ENCODE measurements around the gene PPP3CA.

DNA sequence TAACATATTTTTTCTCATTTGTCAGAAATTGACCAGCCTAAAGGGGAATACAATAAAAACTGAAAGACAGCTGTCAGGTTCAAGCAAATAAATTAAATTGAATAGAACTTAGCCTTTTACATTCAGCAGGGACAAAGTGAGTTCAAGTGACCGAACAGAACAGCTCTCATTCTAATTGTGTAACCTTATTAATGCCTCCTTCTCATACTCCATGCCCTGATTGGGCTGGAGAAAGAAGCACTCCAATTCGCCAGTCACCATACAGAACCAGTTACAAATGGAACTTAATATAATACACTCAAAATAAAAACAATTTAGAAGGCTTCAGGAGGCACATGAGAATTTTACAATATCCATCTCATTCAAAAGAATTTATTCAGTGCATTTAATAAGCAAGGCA lies 8.0 kb downstream of the PPP3CA start:
- no peak for TF ChIP-seq POLR2AphosphoS5 (IDR thresholded peaks at IDR 0.05; ENCODE audit: low read depth, low read length)
- no peak for TF ChIP-seq POLR2A (IDR thresholded peaks at IDR 0.05; ENCODE audit: low read depth, low read length)
- no peak for TF ChIP-seq TAF1 (IDR thresholded peaks at IDR 0.05; ENCODE audit: low read depth, low read length)
